HepG2 (cell line): ENCODE results near the gene UCP3. TPM values are rescaled to one million over a fixed set of nuclear protein-coding genes. Genes with fewer than 3 reads are reported as not detected.

Source experiments
- AFF4 ChIP-seq: sonication (generic); formaldehyde crosslinking; IDR thresholded peaks from 2 replicates; pipeline ENCODE4 v1.4.0; 2020; ENCODE audit warnings: missing genetic modification reagents
- GZF1 ChIP-seq: sonication (generic); formaldehyde crosslinking; IDR thresholded peaks from 2 replicates; pipeline ENCODE4 v1.5.1; 2020; ENCODE audit warnings: mild to moderate bottlenecking, missing genetic modification reagents
- PAF1 ChIP-seq: IDR thresholded peaks from 2 replicates; pipeline ENCODE4 v1.6.1; 2016; ENCODE audit warnings: missing genetic modification reagents, missing compliant biosample characterization
- SMAD3 ChIP-seq: sonication (generic); formaldehyde crosslinking; IDR thresholded peaks from 2 replicates; pipeline ENCODE4 v1.4.0; 2020; ENCODE audit warnings: missing genetic modification reagents
- SNAPC5 ChIP-seq: sonication (generic); formaldehyde crosslinking; IDR thresholded peaks from 2 replicates; pipeline ENCODE4 v1.8.1; 2023; ENCODE audit warnings: mild to moderate bottlenecking, missing genetic modification reagents, borderline replicate concordance
- THAP7 ChIP-seq: sonication (generic); formaldehyde crosslinking; IDR thresholded peaks from 2 replicates; pipeline ENCODE4 v1.8.1; 2023; ENCODE audit warnings: mild to moderate bottlenecking, missing genetic modification reagents
- TRIM24 ChIP-seq: sonication (generic); formaldehyde crosslinking; IDR thresholded peaks from 2 replicates; pipeline ENCODE4 v1.8.0; 2022; ENCODE audit warnings: mild to moderate bottlenecking, missing genetic modification reagents
- ZNF318 ChIP-seq: sonication (generic); formaldehyde crosslinking; IDR thresholded peaks from 2 replicates; pipeline ENCODE4 v1.4.0; 2020; ENCODE audit warnings: mild to moderate bottlenecking, missing genetic modification reagents
- ZNF34 ChIP-seq: sonication (generic); formaldehyde crosslinking; IDR thresholded peaks from 2 replicates; pipeline ENCODE4 v1.4.0; 2020; ENCODE audit warnings: mild to moderate bottlenecking, missing genetic modification reagents, borderline replicate concordance
- ZNF503 ChIP-seq: sonication (generic); formaldehyde crosslinking; IDR thresholded peaks from 2 replicates; pipeline ENCODE4 v1.4.0; 2020; ENCODE audit warnings: missing genetic modification reagents
- ZNF607 ChIP-seq: sonication (generic); formaldehyde crosslinking; IDR thresholded peaks from 2 replicates; pipeline ENCODE4 v1.5.1; 2020; ENCODE audit warnings: missing genetic modification reagents, mild to moderate bottlenecking, borderline replicate concordance
- ZNF768 ChIP-seq: sonication (generic); formaldehyde crosslinking; IDR thresholded peaks from 2 replicates; pipeline ENCODE4 v1.4.0; 2020; ENCODE audit warnings: missing genetic modification reagents
- polyA plus RNA-seq, 8 experiments: library from polyadenylated mRNA; depleted of rRNA in 3 of 8; stranded (reverse) in 7 of 8; unstranded in 1 of 8; fragments of >200 nt; fragmentation: Illumina TruSeq in 4 of 8; extraction: Trizol in 4 of 8; gene quantifications; 2 replicates each; pipeline versions ENCODE4 v1.2.1 to v1.2.3, GENCODE V29; 2011 to 2016; ENCODE audit warnings: low read depth in 4 of 8, missing spikeins in 1 of 8, mixed read lengths in 1 of 8; ENCODE audit not compliant: insufficient read depth in 1 of 8
- total RNA-seq, 5 experiments: library from RNA; depleted of rRNA; stranded (reverse); fragments of >200 nt; fragmentation: Illumina TruSeq; extraction: Trizol; gene quantifications; 2 replicates each; pipeline ENCODE4 v1.2.3, GENCODE V29; 2016; ENCODE audit warnings: low read depth in 1 of 5

Gene UCP3
- total and polyA plus RNA-seq, 2 of the 13 experiments (the other 11 are each of a cell fraction or from before 2014, with no cell fraction given): 0.37 TPM; not detected in 1

GRCh38 chr11:74018331-74019005 lies 9.6 kb upstream of the UCP3 start (continued):
- TF ChIP-seq SMAD3 (CRISPR knock-in tag): no peak
- TF ChIP-seq GZF1 (CRISPR knock-in tag): no peak
- TF ChIP-seq ZNF318 (CRISPR knock-in tag): no peak
- TF ChIP-seq AFF4: no peak
- TF ChIP-seq ZNF503 (CRISPR knock-in tag): peak; percentile 65; the same call in 1 of the 2 replicates
- no peak for TF ChIP-seq ZNF607
- no peak for TF ChIP-seq PAF1 (CRISPR knock-in tag)
- TF ChIP-seq ZNF768: no peak
- TF ChIP-seq ZNF34 (CRISPR knock-in tag): no peak
- no peak for TF ChIP-seq TRIM24 (CRISPR knock-in tag)
- no peak for TF ChIP-seq SNAPC5 (CRISPR knock-in tag)
- 0 out of 2 replicates have a peak, but pooled peaks have one; percentile 46 for TF ChIP-seq THAP7
